Nephron progenitor cell (in vitro differentiated cells): ENCODE results near the gene ELMO1.

Experiments
- DNase-seq: peaks from one replicate; pipeline ENCODE4 v3.0.0; 2021
- H3K27ac Mint-ChIP-seq: 2 replicates; pipeline ENCODE4 v1.8.0; 2021; ENCODE audit warnings: mild to moderate bottlenecking, moderate library complexity, mixed read lengths
- H3K27me3 Mint-ChIP-seq: 2 replicates; pipeline ENCODE4 v1.8.0; 2021; ENCODE audit warnings: mild to moderate bottlenecking, low read depth, mixed read lengths; ENCODE audit not compliant: poor library complexity
- H3K36me3 Mint-ChIP-seq: 2 replicates; pipeline ENCODE4 v1.8.0; 2021; ENCODE audit warnings: low read depth, mixed read lengths
- H3K4me1 Mint-ChIP-seq: 2 replicates; pipeline ENCODE4 v1.8.0; 2021; ENCODE audit warnings: mixed read lengths
- H3K4me3 Mint-ChIP-seq: 2 replicates; pipeline ENCODE4 v1.8.0; 2021; ENCODE audit warnings: mild to moderate bottlenecking, moderate library complexity, mixed read lengths
- H3K9me3 Mint-ChIP-seq: 2 replicates; pipeline ENCODE4 v1.8.0; 2021; ENCODE audit warnings: mild to moderate bottlenecking, moderate library complexity, mixed read lengths
- CTCF ChIP-seq: fragments of 200-600 bp; sonication (generic); IDR thresholded peaks from 2 replicates; pipeline ENCODE4 v1.5.0; 2021; ENCODE audit warnings: antibody characterized with exemption

Gene ELMO1

GRCh38 chr7:37380831-37381230 is 67.8 kb downstream of the ELMO1 start:
- Mint-ChIP-seq H3K4me3 (no peak overlapping the region), H3K36me3 (peaks cover 23% of the 10 kb centered on the region), H3K27ac (no peak overlapping the region), H3K4me1 (no peaks in the 10 kb centered on the region), H3K27me3 (no peaks in the 10 kb centered on the region), H3K9me3 (peaks cover 35% of the 10 kb centered on the region)
- no peak for DNase-seq
- no peak for TF ChIP-seq CTCF

- peaks cover 23% of the 10 kb centered on the region for H3K36me3 Mint-ChIP-seq
- H3K4me3 Mint-ChIP-seq, result no peak overlapping the region
- H3K27ac Mint-ChIP-seq, result no peak overlapping the region
- TF ChIP-seq CTCF, result no peak
- H3K4me1 Mint-ChIP-seq, result no peaks in the 10 kb centered on the region
- no peaks in the 10 kb centered on the region for H3K27me3 Mint-ChIP-seq
- H3K9me3 Mint-ChIP-seq, result peaks cover 42% of the 10 kb centered on the region
- no peak for DNase-seq
Measured at GRCh38 chr7:37379546-37380277, 69.0 kb downstream of the ELMO1 start.

GRCh38 chr7:37377231-37377630 is 71.4 kb downstream of the ELMO1 start:
- no peak for TF ChIP-seq CTCF
- H3K4me1 Mint-ChIP-seq, result no peaks in the 10 kb centered on the region
- no peak overlapping the region for H3K4me3 Mint-ChIP-seq
- peaks cover 42% of the 10 kb centered on the region for H3K9me3 Mint-ChIP-seq
- H3K27me3 Mint-ChIP-seq, result no peaks in the 10 kb centered on the region
- DNase-seq, result no peak
- peaks cover 23% of the 10 kb centered on the region for H3K36me3 Mint-ChIP-seq
- no peak overlapping the region for H3K27ac Mint-ChIP-seq

GRCh38 chr7:37376386-37376785 is 72.3 kb downstream of the ELMO1 start:
- H3K36me3 Mint-ChIP-seq, result peaks cover 23% of the 10 kb centered on the region
- H3K4me3 Mint-ChIP-seq, result no peak overlapping the region
- H3K27ac Mint-ChIP-seq, result no peak overlapping the region
- H3K27me3 Mint-ChIP-seq, result no peaks in the 10 kb centered on the region
- H3K4me1 Mint-ChIP-seq, result no peaks in the 10 kb centered on the region
- DNase-seq, result no peak
- TF ChIP-seq CTCF, result no peak
- H3K9me3 Mint-ChIP-seq, result peaks cover 42% of the 10 kb centered on the region

GRCh38 chr7:37372750-37373149 is 75.9 kb downstream of the ELMO1 start:
- Mint-ChIP-seq H3K36me3 (peaks cover 12% of the 10 kb centered on the region), H3K27me3 (no peaks in the 10 kb centered on the region), H3K27ac (no peak overlapping the region), H3K9me3 (peaks cover 26% of the 10 kb centered on the region), H3K4me1 (no peaks in the 10 kb centered on the region), H3K4me3 (no peak overlapping the region)
- DNase-seq, result no peak
- TF ChIP-seq CTCF, result no peak

- TF ChIP-seq CTCF, result no peak
- Mint-ChIP-seq H3K36me3 (peaks cover 6% of the 10 kb centered on the region), H3K27ac (no peak overlapping the region), H3K9me3 (peaks cover 16% of the 10 kb centered on the region), H3K4me3 (no peak overlapping the region), H3K4me1 (no peaks in the 10 kb centered on the region), H3K27me3 (no peaks in the 10 kb centered on the region)
- DNase-seq, result no peak
Measured at GRCh38 chr7:37371755-37372154, 76.9 kb downstream of the ELMO1 start.
